Astrocyte of the hippocampus (primary cell): Measurements from ENCODE around the gene THEM4.

Experiments
- DNase-seq: peaks from one replicate; pipeline ENCODE4 v3.0.0; 2011; ENCODE audit warnings: low read depth, low spot score

THEM4 gene

DNA sequence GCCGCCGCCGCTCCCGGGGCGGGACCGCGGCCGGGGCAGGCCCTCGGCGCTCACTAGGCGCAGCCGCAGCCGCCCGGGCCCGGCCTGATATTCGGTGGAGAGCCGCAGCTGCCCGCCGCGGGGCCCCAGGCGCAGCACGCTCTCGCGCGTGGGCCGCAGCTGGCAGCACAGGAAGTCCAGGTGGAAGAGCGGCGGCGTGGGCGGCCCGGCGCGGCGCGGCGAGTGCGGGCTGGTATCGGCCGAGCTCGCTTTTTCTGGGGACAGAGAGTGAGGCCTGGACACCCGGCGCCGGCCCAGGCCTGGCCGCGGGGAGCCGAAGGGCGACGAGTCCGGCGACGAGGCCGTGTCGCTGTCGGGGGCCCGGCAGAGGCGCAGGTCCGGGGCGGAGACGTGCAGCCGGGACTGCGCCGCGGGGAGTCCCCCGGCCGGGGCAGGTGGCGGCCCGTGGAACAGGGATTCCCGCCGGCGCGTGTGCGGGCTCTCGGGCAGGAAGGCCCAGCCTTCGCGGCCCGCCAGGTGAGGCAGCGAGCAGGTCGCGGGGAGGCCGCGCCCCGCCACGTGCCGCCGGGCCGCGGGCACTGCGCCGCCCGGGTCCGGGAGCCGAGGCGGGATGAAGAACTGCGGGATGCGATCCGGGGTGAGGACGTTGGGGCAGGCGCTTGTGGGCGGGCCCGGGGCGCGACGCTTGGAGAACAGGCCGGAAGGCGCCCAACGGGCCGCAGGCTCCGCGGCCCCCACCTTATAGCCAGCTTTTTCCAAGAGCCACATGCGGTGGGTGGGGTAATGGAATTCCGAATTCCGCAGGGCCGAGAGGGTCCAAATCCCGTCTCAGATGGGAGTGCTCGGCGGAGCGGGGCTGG lies 70.9 kb downstream of the THEM4 start:
- DNase-seq, result peak; percentile 50

DNA sequence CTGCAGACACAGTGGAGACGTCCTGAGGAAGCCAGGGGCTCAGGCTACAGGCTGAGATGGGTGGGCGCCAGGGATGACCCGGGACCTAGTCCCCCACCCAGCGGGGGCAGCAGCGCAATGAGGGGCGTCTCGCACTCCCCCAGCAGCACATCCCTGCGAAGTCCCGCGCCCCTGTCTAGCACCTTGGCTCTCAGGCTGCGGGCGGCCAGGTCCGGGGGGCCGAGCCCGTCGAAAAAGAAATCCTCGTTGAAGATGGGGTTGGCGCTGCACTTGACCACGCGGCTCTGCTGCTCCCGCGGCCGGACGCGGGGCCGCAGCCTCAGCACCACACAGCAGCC lies 71.5 kb downstream of the THEM4 start:
- DNase-seq, result no peak

DNA sequence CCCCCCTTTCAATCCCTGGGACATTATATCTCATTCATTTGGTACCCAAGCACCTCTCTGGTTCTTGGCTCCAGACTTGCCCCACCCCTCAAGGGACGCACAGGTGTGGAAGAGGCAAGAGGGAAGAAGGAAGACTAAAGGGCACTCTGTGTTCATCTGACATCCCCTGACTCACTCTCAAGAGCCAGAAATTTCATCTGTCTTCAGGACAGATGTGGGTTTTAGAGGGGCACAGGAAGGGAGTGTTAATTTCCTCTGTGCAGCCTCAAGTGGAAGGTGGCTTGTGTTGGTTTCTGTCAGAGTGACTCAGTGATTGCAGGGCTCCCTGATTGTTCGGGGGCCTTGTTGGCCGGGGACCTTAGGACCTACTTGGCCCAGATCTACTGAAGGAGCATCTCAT lies 72.1 kb downstream of the THEM4 start:
- DNase-seq, result no peak

DNA sequence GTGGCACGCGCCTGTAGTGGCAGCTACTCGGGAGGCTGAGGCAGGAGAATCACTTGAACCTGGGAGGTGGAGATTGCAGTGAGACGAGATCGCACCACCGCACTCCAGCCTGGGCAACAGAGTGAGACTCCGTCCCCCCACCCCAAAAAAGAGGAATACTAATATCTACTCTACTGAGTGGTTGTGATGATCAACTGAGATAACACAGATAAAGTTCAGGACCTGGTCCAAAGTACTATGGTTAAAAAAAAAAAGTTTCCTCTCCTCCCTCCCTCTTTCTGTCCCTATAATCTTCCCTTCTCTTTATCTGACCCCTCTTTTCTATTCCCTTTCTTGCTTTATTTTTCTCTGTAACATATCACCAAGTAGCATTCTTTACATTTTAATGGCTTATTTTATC lies 73.7 kb downstream of the THEM4 start:
- DNase-seq, result no peak

DNA sequence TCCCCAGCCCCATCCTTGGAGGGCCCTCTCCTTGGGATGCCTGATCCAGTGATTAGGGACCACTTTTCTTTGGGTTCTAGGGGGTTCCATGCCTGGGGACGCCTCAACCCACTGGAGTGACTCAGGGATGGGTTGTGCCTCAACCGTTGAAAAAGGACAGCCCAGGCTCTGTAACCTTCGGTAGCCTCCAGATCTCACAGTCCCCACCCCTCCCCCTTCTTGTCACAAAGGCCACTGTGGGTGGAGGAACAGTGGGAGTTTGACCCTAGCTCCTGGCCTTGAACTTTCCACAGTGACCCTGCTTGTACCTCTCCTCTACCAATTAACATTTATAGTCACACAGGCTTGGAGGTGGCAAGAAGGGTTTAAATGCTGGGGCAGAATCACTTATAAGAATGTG lies 75.1 kb downstream of the THEM4 start:
- DNase-seq, result no peak

DNA sequence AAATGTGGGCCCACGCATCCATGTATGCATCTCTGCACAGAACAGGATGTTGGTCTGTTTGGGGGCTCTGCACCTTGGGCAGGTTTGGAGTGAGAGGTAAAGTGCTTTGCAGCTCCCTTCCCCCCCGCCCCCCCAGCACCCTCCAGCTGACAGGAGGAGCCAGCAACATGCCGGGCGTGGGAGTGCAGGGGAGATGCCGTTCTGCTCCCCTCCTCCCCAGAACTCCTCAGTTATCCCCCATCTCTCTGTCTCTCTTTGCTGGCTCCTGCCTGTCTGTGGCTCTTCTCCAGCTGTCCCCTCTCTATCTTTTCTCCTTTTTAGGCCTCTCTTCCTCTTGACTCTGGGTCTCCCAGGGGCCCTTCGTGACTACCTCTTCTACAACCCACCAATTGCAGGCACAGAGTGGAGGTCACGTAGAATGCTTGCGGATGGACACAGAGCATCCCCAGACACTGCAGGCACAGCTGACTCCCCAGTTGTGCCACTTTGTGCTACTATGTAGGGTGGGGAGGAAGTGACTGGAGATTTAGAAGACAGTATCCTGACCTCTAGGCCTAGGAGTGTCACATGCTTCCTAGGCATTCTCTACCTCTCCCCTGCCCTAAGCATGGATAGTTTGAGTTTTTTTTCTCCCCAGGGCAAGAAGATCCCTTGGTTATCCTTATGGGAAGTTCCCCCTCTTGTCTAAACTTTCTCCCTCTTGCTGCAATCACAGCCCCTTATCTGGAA lies 76.0 kb downstream of the THEM4 start:
- no peak for DNase-seq

DNA sequence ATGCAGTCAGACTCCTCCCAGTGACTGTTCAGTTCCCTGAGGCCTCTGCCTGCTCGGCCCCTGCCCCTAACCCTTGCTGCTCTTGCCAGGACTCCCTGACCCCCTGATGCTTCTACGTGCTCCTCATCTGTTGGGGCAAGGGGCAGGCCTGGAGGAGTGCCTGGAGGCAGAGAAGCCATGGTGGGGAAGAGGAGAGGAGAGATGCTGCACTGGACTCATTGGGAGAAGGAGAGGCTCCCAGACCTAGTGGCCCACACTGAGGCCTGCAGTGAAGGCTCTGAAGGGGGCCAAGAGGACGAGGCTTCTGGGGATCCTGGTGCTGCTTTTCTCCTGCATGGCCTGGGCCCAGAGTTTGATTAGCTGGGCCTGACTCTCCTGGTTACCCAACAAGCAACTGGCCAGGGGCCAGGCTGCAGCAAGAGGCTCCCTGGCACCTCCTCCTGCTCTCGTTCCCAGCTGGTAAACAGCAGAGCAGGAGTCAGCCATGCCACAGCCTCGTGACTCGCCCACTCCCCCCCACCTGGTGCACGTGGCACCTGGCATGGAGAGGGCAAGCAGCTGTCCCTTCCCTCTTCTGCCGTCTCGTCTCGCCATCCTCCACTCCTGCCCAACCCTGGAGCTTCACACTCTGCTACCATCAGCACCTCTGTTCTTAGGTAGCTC lies 76.9 kb downstream of the THEM4 start:
- DNase-seq, result peak; percentile 64

DNA sequence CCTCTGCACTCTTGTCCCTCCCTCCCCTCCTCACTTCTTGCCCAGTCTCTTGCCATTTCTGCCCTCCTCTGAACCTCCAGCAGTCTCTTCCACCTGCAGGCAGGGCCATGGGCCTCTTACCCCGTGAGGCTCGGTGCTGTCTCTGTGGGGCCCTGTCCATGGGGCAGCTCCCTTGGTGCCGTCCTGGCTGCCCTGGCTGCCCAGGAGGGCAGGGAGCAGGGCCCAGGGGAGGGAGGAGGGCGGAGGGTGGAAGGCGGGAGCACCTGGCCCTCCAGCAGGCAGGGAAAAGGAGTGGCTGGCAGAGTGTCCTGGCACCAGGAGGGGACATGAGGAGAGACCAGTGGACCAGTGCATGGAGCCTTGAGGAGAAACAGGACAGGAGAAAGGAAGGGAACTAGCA lies 77.7 kb downstream of the THEM4 start, which contains the start of gene RORC:
Gene RORC, minus strand, starts transcription at position 198 of the 400 bp plus-strand sequence. Its CDS starts 38 bp downstream, at position 160.
- no peak for DNase-seq

DNA sequence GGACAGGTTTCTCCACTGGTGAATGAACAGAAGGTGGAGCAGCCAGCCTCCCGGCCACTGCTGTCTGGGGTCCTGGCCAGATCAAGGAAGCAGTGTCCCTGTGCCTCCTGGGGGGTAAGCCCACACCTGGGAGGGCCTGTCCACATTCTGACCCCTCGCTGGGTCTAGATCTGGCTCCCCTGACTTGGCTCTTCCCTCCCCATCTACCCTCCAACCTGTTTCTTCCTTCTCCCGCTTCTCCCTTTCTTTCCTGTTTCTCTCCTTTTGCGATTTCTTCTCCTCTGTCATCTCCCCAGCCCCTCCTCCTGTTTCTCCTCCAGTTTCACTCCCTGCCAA lies 78.1 kb downstream of the THEM4 start:
- no peak for DNase-seq

DNA sequence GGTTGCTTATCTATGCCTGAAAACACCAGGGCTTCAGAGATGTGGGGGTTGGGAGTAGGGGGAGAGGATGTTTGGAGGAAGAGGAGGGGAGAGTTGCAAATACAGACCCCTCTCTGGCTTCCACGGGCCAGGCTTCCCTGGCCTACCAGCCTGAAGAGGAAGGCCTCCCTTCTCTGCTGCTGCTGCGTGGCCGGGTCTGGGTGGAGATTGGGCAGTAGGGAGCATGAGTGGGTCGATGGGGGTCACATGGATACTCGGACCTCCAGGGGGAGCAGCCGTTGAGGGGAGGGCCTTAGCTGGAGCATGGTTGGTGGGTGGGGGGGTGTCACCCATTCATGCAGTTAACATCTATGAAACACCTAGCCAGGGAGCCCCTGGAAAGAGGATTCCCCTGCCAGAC lies 79.3 kb downstream of the THEM4 start:
- DNase-seq, result no peak

DNA sequence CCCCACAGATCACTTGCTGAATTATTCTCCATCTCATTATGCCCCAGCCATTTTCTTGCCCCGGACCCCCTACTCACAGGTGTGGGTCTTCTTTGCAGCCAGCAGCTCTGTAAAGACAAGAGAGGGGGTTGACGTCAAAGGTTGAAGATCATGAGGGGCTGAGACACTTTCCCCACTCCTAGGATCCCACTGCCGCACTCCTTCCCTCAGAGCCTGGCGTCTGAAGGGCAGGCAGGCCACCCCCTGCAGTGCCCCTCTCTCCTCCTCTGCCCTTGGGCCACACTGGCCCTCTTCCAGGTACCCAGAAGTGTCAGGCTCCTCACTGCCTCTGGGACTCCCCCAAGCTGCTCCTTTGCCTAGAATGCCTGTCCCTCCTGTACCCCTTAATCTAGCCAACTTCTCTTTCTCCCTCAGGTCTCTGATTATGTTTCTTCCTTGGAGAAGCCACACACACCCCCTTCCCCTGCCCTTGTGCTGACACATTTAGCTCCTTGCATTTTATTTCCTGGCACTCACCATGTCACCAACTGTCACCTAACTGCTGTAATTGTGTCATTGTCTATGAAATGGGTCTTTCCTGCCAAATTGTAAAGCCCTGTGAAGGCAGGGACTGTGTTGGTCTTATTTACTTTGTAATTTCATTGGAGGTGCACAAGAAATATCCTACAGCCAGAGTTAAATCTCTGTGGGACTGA lies 79.8 kb downstream of the THEM4 start:
- DNase-seq, result no peak

DNA sequence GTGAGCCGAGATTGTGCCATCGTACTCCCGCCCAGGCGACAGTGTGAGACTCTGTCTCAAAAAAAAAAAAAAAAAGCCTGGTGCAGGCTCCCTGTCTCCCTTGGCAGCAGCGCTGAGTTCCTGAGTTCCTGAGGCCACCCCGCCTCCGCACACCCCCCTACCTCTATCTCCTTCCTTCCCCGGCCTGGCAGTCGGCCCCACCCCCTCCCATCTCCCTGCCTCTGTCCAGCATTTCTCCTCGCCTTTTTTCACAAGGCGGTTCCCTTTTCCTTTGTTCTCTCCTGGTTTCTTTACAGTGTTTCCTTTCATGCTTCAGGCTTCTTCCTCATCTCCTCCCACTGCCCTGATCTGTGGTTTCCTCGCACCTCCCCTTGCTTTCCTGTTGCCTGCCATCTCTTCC lies 80.4 kb downstream of the THEM4 start:
- DNase-seq, result peak; percentile 75

DNA sequence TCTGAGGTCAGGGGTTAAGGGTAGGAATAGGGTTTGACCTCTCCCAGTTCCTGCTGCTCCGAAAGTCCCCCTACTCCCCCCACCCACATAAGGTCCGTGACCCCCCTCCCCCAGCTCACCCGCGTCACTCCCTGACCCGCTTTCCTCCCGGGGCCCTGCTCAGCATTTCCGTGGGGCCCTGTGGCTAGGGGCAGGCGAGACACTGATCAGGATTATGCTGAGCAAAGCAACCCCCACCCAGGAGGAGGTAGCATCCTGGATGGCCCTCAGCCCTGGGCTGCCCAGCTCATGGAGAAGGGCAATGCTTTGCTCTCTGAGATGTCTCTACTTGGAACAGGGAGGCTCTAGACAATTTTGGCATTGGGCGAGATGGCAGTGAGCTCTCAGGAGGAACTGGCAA lies 81.5 kb downstream of the THEM4 start:
- no peak for DNase-seq

DNA sequence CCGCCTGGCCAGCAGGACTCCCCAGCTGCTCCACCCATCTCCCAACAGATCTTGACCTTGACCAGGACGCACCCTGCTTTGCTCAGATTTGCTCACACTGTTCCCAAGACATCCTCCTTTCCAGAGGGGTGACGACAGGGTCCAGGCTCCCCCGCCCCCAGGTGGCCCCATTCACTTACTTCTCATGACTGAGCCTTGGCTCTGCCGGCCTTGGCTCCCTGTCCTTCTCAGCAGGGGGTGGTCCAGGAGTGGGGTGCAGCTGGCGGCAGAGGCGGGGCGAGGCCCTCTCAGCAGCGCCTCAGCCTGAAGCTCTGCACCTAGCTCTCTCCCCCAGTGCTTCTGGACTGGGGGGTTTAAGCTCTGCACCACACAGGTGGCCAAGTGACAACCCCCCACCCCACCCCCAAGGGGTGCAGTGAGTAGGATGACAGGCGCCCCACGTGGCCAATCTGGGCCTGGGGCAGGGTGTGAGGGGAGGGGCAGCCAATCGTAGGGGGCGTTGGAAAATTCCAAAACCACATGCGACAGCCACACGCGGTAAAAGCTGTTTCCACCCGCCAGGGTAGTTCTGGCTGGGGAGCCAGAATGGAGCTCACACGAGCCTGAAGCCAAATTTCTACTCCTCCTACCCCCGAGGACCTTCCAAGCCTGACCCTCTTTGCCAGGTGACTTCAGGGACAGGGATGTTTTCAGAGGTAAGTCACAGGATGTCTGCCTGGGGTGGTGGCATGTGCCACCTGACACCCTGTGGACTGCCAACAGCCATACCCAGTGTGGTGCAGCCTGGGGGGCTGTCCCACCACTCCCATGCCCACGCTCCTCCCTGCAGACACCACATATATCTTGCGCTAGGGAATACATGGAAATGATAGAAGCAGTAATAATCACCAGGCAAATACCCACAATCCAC lies 83.3 kb downstream of the THEM4 start:
- no peak for DNase-seq

DNA sequence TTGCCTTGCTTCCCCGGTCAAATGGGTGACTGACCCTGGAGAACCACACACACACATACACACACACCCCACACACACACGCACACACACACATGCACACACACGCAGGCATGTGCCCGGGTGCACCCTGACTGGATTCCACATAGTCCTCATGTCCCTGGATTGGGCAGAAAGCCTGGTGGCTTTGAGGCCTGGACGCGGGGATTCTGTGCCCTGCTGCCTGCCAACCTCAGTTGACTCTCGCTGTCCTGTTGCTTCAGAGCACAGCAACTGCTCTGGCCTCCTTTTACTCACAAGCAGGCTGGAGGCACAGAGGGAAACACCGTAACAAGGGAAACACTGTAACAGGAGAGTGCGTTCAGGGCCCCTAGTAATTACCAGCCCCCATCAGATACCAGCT lies 84.1 kb downstream of the THEM4 start:
- DNase-seq, result no peak
